NB4 (cell line): ENCODE measurements around the gene GARRE1.
A peak's percentile ranks its signal among the peaks of the same experiment; 100 is the strongest.
"Not testable (repeated sequence)": the region's sequence is repeated elsewhere in the genome, so short reads cannot be mapped to it uniquely, and the experiment has no call there.

Source experiments
- DNase-seq: peaks from one replicate; pipeline ENCODE4 v3.0.0; 2010; ENCODE audit warnings: low read depth
- H3K4me3 ChIP-seq: one replicate; pipeline ENCODE4 v1.5.1; 2011; ENCODE audit warnings: mild to moderate bottlenecking, low read depth, low read length, moderate library complexity
- CTCF ChIP-seq: IDR thresholded peaks from one replicate; pipeline ENCODE4 v1.5.1; 2012; ENCODE audit warnings: low read depth, low read length
- MYC ChIP-seq: IDR thresholded peaks from 2 replicates; pipeline ENCODE4 v1.6.1; 2011; ENCODE audit warnings: low read depth, low read length
- POLR2A ChIP-seq: IDR thresholded peaks from 2 replicates; pipeline ENCODE4 v1.6.1; 2011; ENCODE audit warnings: mild to moderate bottlenecking; ENCODE audit not compliant: insufficient read length; ENCODE audit errors: extremely low read depth
- TF ChIP-seq, protein P1 (sequence below): IDR thresholded peaks from 2 replicates; pipeline ENCODE4 v1.6.1; 2011; ENCODE audit warnings: low read depth, low read length

Gene GARRE1

GRCh38 chr19:34254046-34254697 is at the start of gene GARRE1:
GARRE1 (plus strand) TSS chr19:34254554; CDS start chr19:34300474, 45,920 bp downstream.
- TF ChIP-seq CTCF: no peak
- TF ChIP-seq POLR2A: peak; percentile 51
- TF ChIP-seq, protein P1, sequence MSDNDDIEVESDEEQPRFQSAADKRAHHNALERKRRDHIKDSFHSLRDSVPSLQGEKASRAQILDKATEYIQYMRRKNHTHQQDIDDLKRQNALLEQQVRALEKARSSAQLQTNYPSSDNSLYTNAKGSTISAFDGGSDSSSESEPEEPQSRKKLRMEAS: no peak
- TF ChIP-seq MYC: no peak
- DNase-seq: peak; percentile 72
- peak within 1 kb of the TSS; percentile 66 for H3K4me3 ChIP-seq

- not testable (repeated sequence) for H3K4me3 ChIP-seq, DNase-seq
Observed at GRCh38 chr19:34205324-34205723, 49.0 kb upstream of the GARRE1 start.

- no peak overlapping the region for H3K4me3 ChIP-seq
- DNase-seq: no peak
- TF ChIP-seq MYC (no peak), POLR2A (no peak), CTCF (no peak)
Observed at GRCh38 chr19:34208291-34208884, 46.0 kb upstream of the GARRE1 start.

DNA sequence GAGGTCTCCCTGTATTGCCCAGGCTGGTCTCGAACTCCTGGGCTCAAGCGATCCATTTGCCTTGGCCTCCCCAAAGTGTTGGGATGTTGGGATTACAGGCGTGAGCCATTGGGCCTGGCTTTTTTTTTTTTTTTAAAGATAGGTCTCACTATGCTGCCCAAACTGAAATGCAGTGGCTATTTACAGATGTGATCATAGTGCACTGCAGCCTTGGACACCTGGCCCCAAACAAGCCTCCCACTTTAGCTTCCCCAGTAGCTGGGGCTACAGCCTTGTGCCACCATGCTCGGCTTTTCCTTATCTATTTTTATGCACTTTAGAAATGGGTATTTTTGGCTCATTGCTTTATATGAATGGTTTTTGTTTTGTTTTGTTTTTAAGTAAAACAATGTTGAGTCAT is 44.6 kb upstream of the GARRE1 start:
- TF ChIP-seq CTCF (no peak), MYC (no peak), POLR2A (no peak)
- TF ChIP-seq, protein P1: no peak
- H3K4me3 ChIP-seq: no peak overlapping the region
- DNase-seq: no peak

- TF ChIP-seq CTCF: no peak
- no peak for TF ChIP-seq MYC
- no peak for TF ChIP-seq POLR2A
- TF ChIP-seq, protein P1: no peak
- no peak for DNase-seq
- H3K4me3 ChIP-seq: no peak overlapping the region
Observed at GRCh38 chr19:34213283-34213682, 41.1 kb upstream of the GARRE1 start.

DNA sequence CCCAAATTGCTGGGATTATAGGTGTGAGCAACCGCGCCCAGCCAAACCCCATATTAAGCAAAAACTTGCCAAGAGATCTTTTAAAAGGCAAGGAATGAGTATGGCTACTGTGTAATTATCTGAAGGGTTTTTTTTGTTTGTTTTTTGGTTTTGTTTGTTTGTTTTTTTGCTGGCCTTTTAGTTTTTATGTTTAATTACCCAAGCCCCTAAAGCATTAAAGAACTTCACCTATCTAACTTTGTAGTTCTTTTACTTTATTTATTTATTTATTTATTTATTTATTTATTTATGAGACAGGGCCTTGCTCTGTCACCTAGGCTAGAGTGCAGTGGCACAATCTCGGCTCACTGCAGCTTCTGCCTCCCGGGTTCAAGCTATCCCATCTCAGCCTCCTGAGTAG is 40.3 kb upstream of the GARRE1 start:
- H3K4me3 ChIP-seq: no peak overlapping the region
- no peak for DNase-seq
- TF ChIP-seq MYC (no peak), POLR2A (no peak), CTCF (no peak)
- TF ChIP-seq, protein P1: no peak
